Naive thymus-derived CD4-positive, alpha-beta T cell (primary cell): ENCODE results near the gene ITPR2. TPM values are rescaled to one million over a fixed set of nuclear protein-coding genes. Genes with fewer than 3 reads are reported as not detected.
A peak's percentile ranks its signal among the peaks of the same experiment; 100 is the strongest.

Experiments used
- ATAC-seq: fragments of 150-1000 bp; cut with Tn5 transposase; 2 replicates; pipeline ENCODE4 v1.10.0; 2021; ENCODE audit warnings: mild to moderate bottlenecking, moderate library complexity
- CTCF ChIA-PET: fragments of 350-600 bp; sonication (Branson Sonifier 250); formaldehyde crosslinking; loops from one replicate; lab custom pipeline; 2021; ENCODE audit warnings: antibody characterized with exemption; lab: Charles Lee
- POLR2A ChIA-PET: fragments of 350-600 bp; sonication (Branson Sonifier 250); formaldehyde crosslinking; loops from one replicate; lab custom pipeline; 2021; ENCODE audit warnings: antibody characterized with exemption, inconsistent platforms; lab: Charles Lee
- DNase-seq, 9 donors: peaks; one replicate each; pipeline versions ENCODE4 v3.0.0 to v3.0.0-alpha.2; 2020 to 2022; ENCODE audit warnings: mixed read lengths in 1 of 9
- H3K27ac ChIP-seq: one replicate; pipeline ENCODE4 v1.7.0; 2013; ENCODE audit warnings: mild to moderate bottlenecking, low read depth, low read length, moderate library complexity
- H3K27me3 ChIP-seq, 2 donors: one replicate each; pipeline ENCODE4 v1.7.0; 2013; ENCODE audit warnings: low read length in 2 of 2, mild to moderate bottlenecking in 2 of 2, moderate library complexity in 2 of 2; ENCODE audit not compliant: control insufficient read depth in 2 of 2, insufficient read depth in 2 of 2
- H3K36me3 ChIP-seq, 3 experiments: 1 replicate in 2 of 3; 2 replicates in 1 of 3; pipeline ENCODE4 v1.7.0; 2013; ENCODE audit warnings: low read length in 3 of 3, mild to moderate bottlenecking in 3 of 3, moderate library complexity in 1 of 3; ENCODE audit not compliant: insufficient read depth in 3 of 3, control insufficient read depth in 2 of 3
- H3K4me1 ChIP-seq, 2 donors: one replicate each; pipeline ENCODE4 v1.7.0; 2013; ENCODE audit warnings: low read length in 2 of 2, mild to moderate bottlenecking in 2 of 2, moderate library complexity in 1 of 2; ENCODE audit not compliant: control insufficient read depth in 2 of 2, insufficient read depth in 2 of 2
- H3K4me3 ChIP-seq: 2 replicates; pipeline ENCODE4 v1.7.0; 2013; ENCODE audit warnings: mild to moderate bottlenecking, low read length
- H3K9me3 ChIP-seq, 3 experiments: 1 replicate in 2 of 3; 2 replicates in 1 of 3; pipeline ENCODE4 v1.7.0; 2013; ENCODE audit warnings: low read length in 3 of 3; ENCODE audit not compliant: control insufficient read depth in 2 of 3
- H3K27ac Mint-ChIP-seq, 9 donors: one replicate each; pipeline ENCODE4 v1.8.0; 2020 to 2022; ENCODE audit warnings: mixed read lengths in 9 of 9, mild to moderate bottlenecking in 8 of 9, moderate library complexity in 5 of 9, inconsistent platforms in 2 of 9
- H3K27me3 Mint-ChIP-seq, 5 donors: one replicate each; pipeline ENCODE4 v1.8.0; 2021 to 2022; ENCODE audit warnings: mixed read lengths in 5 of 5, mild to moderate bottlenecking in 1 of 5
- H3K36me3 Mint-ChIP-seq, 5 donors: one replicate each; pipeline ENCODE4 v1.8.0; 2020 to 2022; ENCODE audit warnings: mixed read lengths in 5 of 5, mild to moderate bottlenecking in 3 of 5, inconsistent platforms in 1 of 5
- H3K4me1 Mint-ChIP-seq, 7 donors: one replicate each; pipeline ENCODE4 v1.8.0; 2020 to 2022; ENCODE audit warnings: mixed read lengths in 7 of 7, mild to moderate bottlenecking in 3 of 7, inconsistent platforms in 1 of 7
- H3K4me3 Mint-ChIP-seq, 10 donors: one replicate each; pipeline ENCODE4 v1.8.0; 2020 to 2022; ENCODE audit warnings: mild to moderate bottlenecking in 10 of 10, mixed read lengths in 10 of 10, moderate library complexity in 6 of 10, inconsistent platforms in 2 of 10
- H3K9me3 Mint-ChIP-seq, 11 donors: one replicate each; pipeline ENCODE4 v1.8.0; 2020 to 2022; ENCODE audit warnings: mixed read lengths in 11 of 11, mild to moderate bottlenecking in 4 of 11, inconsistent platforms in 1 of 11, moderate library complexity in 1 of 11
- intact Hi-C, 2 donors: fragments of 100-400 bp; cut with micrococcal nuclease; formaldehyde crosslinking; loops; one replicate each; pipeline ENCODE4 v1.15.1; 2023
- polyA plus RNA-seq, 2 donors: library from polyadenylated mRNA; unstranded; fragments of 300-500 nt; fragmentation: Illumina TruSeq; gene quantifications; one replicate each; pipeline ENCODE4 v1.2.3, GENCODE V29; 2021
- total RNA-seq, 6 experiments: library from RNA in 5 of 6; stranded (reverse) in 5 of 6; gene quantifications; 1 replicate in 5 of 6; 2 replicates in 1 of 6; pipeline ENCODE4 v1.2.3 and lab custom pipeline; 2021 to 2026

ITPR2 gene
- total and polyA plus RNA-seq, 7 experiments from 2014 or later, result 11.3 to 71.5 (median 51.4) TPM

DNA sequence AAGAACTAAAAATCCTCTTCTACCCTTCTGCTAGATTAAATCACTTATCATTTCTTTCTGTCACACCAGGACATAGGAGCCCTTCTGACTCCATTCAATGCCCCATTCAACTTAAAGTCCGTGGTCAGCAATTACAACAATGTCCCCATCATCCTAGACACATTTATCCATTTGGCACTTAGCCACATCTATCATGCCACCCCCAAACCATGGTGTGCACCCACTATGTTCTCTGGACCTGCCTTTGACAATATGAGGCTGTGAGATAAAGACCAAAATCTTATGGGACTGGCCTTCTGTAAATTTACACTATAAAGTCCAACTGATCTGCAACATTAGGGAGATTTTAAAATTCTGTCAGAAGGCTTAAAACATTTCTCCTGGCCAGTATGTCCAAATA is 533.2 kb downstream of the ITPR2 start:
- Mint-ChIP-seq H3K27me3 (peaks cover 2 to 22% (median 7%) of the 10 kb centered on the region in 5 donors), H3K36me3 (peaks cover 0 to 2% (median 0%) of the 10 kb centered on the region in 5 donors), H3K4me3 (peak overlapping the region in 4 of 10 donors; percentile 0 to 25 (median 6)), H3K4me1 (peaks cover 0 to 12% (median 11%) of the 10 kb centered on the region in 7 donors), H3K27ac (no peak overlapping the region), H3K9me3 (peaks cover 0 to 2% (median 0%) of the 10 kb centered on the region in 11 donors)
- Histone ChIP-seq H3K27me3 (no peaks in the 10 kb centered on the region), H3K4me1 (no peaks in the 10 kb centered on the region), H3K4me3 (no peak overlapping the region), H3K27ac (no peak overlapping the region), H3K36me3 (no peaks in the 10 kb centered on the region), H3K9me3 (no peaks in the 10 kb centered on the region)
- intact Hi-C loops, result no loop called here
- ChIA-PET POLR2A (no interaction called here), CTCF (no interaction called here)
- ATAC-seq (no peak), DNase-seq (no peak)

DNA sequence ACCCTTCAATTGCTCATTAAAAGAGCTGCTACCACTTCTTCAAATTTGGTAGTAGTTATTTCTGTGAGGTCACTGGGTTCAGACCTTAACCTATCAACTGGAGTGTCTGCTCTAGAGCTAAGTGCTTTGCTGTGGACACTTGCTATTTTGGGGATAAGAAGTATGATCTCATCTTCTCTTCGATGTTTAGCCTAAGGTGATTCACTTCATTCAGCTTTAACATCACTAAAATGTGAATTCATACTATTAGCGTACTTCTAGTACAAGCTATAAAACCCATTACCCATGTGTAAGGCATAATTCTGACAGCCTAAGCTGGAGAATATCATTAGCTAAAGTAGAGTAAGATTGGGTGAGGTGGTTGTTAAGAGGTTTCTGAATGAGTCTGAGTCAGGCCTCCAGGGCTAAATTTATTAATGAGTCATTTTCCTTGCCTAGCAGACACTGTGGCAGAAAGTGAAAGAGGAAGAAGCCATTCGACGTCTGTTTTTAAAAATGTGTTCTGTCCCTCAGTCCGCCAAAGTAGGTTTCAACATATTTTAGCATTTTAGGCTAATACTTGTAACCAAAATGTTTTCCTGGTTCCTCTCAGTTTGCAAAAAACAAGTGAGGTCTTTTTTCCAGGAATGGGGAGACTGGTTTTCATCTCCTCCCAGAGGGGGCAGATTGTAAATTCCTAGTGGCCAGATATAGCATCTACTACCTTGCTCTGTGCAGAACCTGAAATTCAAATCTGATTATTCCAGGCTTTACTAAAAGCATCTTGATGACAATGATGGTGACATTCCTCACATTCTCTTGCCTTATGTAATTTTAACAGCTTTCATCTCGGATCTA is 534.0 kb downstream of the ITPR2 start:
- ChIA-PET CTCF (no interaction called here), POLR2A (no interaction called here)
- intact Hi-C loops, result no loop called here
- ATAC-seq (peak; percentile 92), DNase-seq (no peak)
- Histone ChIP-seq H3K9me3 (no peaks in the 10 kb centered on the region), H3K4me1 (no peaks in the 10 kb centered on the region), H3K4me3 (peak overlapping the region; percentile 30), H3K27me3 (no peaks in the 10 kb centered on the region), H3K36me3 (no peaks in the 10 kb centered on the region), H3K27ac (no peak overlapping the region)
- Mint-ChIP-seq H3K27me3 (peaks cover 0 to 21% (median 7%) of the 10 kb centered on the region in 5 donors), H3K4me1 (peaks cover 0 to 12% (median 11%) of the 10 kb centered on the region in 7 donors), H3K36me3 (peaks cover 0 to 2% (median 0%) of the 10 kb centered on the region in 5 donors), H3K27ac (peak overlapping the region in 1 of 9 donors; percentile 47), H3K9me3 (peaks cover 0 to 2% (median 0%) of the 10 kb centered on the region in 11 donors), H3K4me3 (peak overlapping the region in 7 of 10 donors; percentile 0 to 53 (median 29))

DNA sequence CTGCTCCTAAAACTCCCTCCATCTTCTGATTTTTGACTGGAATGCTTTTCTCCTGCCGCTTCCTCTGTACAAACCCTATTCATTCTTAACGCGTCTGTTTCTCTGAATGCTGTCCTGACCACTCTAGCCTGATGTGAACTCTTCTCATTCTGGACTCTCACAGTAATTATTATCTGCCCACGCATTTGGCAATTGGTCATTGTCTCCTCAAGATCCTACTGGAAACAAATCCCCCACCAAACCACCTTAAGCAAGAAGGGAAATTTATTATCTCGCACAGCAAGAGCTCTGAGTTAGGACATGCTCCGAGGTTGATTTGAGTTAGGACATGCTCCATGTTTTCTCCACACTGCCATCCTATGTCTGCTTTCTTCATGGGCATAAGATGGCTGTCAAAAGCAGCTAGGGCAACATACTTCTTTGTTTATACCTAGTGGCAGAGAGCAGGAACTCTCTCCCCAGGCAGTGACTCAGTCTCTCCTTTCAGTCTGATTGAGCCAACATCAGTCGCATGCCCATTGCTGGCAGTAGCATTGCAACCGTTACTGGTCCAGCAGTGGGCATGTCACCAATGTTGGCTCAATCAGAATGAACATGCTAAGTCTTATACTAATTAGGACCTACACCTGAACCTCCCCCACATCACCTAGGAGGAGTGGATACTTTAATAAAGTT is 535.5 kb downstream of the ITPR2 start:
- CTCF ChIA-PET, result no interaction called here

DNA sequence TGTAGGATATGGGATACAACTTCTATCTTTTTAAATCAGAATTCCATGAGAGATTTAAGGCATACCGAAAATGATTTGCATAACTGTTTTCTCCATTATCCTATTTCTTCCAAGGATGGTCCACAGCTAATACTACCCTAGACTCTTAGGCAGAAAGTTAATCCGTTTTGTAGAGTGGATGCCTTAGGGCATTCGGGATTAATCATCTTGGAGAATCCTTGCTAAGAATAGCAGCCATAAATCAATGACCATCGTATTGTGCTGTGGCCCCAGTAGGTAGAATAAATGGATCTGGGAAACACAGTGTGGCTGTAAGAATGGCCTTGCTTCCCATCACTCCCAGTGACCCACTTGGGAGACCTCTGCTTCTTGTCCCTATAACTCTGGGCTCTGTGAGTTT is 538.0 kb downstream of the ITPR2 start:
- CTCF ChIA-PET, result no interaction called here
- no peaks in the 10 kb centered on the region for H3K4me1 ChIP-seq
- intact Hi-C loops, result no loop called here
- H3K4me3 Mint-ChIP-seq, result no peak overlapping the region
- H3K36me3 ChIP-seq, result no peaks in the 10 kb centered on the region
- no peak overlapping the region for H3K4me3 ChIP-seq
- H3K27ac Mint-ChIP-seq, result no peak overlapping the region
- H3K4me1 Mint-ChIP-seq, result peaks cover 0 to 14% (median 6%) of the 10 kb centered on the region in 7 donors
- H3K36me3 Mint-ChIP-seq, result peaks cover 0 to 2% (median 0%) of the 10 kb centered on the region in 5 donors
- DNase-seq (no peak), ATAC-seq (no peak)
- H3K27ac ChIP-seq, result no peak overlapping the region
- H3K9me3 ChIP-seq, result no peaks in the 10 kb centered on the region
- peaks cover 0 to 2% (median 0%) of the 10 kb centered on the region in 11 donors for H3K9me3 Mint-ChIP-seq
- H3K27me3 ChIP-seq, result no peaks in the 10 kb centered on the region
- POLR2A ChIA-PET, result no interaction called here
- peaks cover 0 to 5% (median 4%) of the 10 kb centered on the region in 5 donors for H3K27me3 Mint-ChIP-seq

More for the DNA sequence above, 535.5 kb downstream of the ITPR2 start:
- Histone ChIP-seq H3K36me3 (no peaks in the 10 kb centered on the region), H3K27ac (no peak overlapping the region), H3K27me3 (no peaks in the 10 kb centered on the region), H3K4me1 (no peaks in the 10 kb centered on the region), H3K9me3 (no peaks in the 10 kb centered on the region), H3K4me3 (no peak overlapping the region)
- H3K9me3 Mint-ChIP-seq, result peaks cover 0 to 2% (median 0%) of the 10 kb centered on the region in 11 donors
- peaks cover 0 to 12% (median 11%) of the 10 kb centered on the region in 7 donors for H3K4me1 Mint-ChIP-seq
- H3K4me3 Mint-ChIP-seq, result no peak overlapping the region
- POLR2A ChIA-PET, result interaction anchor here (1.0 kb wide), 1 partner anchor 9 kb away, joined by 3 read pairs; no protein-coding TSS in a partner anchor
- no peak for ATAC-seq
- DNase-seq, result no peak
- H3K27me3 Mint-ChIP-seq, result peaks cover 0 to 14% (median 3%) of the 10 kb centered on the region in 5 donors
- peaks cover 0 to 2% (median 0%) of the 10 kb centered on the region in 5 donors for H3K36me3 Mint-ChIP-seq
- intact Hi-C loops, result no loop called here
- no peak overlapping the region for H3K27ac Mint-ChIP-seq

DNA sequence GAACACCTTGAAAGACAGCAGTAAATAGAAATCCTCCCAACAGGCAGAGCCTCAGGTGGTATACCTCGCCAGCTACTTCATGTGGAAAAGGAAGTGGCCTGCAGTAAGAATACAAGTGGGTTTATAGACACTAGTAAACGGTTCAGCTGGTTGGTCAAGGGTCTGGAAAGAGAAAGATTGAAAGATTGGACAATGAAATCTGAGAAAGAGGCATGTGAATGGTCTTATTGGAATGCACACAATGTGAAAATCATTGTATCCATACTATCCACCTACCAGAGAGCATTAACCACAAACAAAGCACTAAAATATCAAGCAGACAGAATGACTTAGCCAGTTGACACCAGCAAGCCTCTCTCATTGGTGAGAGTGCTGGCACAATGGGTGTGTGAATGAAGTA is 539.4 kb downstream of the ITPR2 start:
- CTCF ChIA-PET, result no interaction called here
- POLR2A ChIA-PET, result interaction anchor here (0.6 kb wide), 1 partner anchor 258 kb away, joined by 4 read pairs; no protein-coding TSS in a partner anchor
- H3K4me1 Mint-ChIP-seq, result peaks cover 0 to 3% (median 0%) of the 10 kb centered on the region in 7 donors

DNA sequence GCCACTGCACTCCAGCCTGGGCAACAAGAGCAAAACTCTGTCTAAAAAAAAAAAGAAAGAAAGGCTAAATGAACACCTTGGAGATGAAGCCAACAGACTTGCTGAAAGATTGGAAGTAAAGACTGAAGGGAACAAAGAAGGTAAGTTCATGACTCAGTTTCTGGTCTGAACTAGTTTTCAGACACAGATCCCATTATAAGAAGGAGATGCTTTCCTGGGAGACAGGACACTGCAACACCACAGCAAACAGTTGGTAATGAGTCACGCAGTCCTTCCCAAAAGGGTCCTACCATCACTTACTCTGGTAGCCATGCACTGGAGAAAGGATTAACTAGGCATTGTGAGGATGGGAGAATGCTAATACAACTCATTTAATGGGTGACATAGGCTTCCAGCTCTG is 540.4 kb downstream of the ITPR2 start:
- Mint-ChIP-seq H3K9me3 (peaks cover 0 to 2% (median 0%) of the 10 kb centered on the region in 11 donors), H3K4me1 (peaks cover 0 to 2% (median 0%) of the 10 kb centered on the region in 7 donors), H3K4me3 (no peak overlapping the region), H3K36me3 (peaks cover 0 to 2% (median 0%) of the 10 kb centered on the region in 5 donors), H3K27me3 (peaks cover 0 to 8% (median 5%) of the 10 kb centered on the region in 5 donors), H3K27ac (no peak overlapping the region)
- H3K4me1 ChIP-seq, result no peaks in the 10 kb centered on the region
- ChIA-PET CTCF (no interaction called here), POLR2A (no interaction called here)
- no peaks in the 10 kb centered on the region for H3K36me3 ChIP-seq
- no peak for ATAC-seq
- intact Hi-C loops, result no loop called here
- no peak for DNase-seq
- H3K9me3 ChIP-seq, result no peaks in the 10 kb centered on the region
- no peak overlapping the region for H3K27ac ChIP-seq
- no peak overlapping the region for H3K4me3 ChIP-seq
- H3K27me3 ChIP-seq, result no peaks in the 10 kb centered on the region

More for the DNA sequence above, 539.4 kb downstream of the ITPR2 start:
- ATAC-seq, result no peak
- Mint-ChIP-seq H3K27me3 (peaks cover 0 to 6% (median 5%) of the 10 kb centered on the region in 5 donors), H3K4me3 (no peak overlapping the region), H3K27ac (no peak overlapping the region), H3K9me3 (peaks cover 0 to 2% (median 0%) of the 10 kb centered on the region in 11 donors), H3K36me3 (peaks cover 0 to 2% (median 0%) of the 10 kb centered on the region in 5 donors)
- Histone ChIP-seq H3K36me3 (no peaks in the 10 kb centered on the region), H3K9me3 (no peaks in the 10 kb centered on the region), H3K4me1 (no peaks in the 10 kb centered on the region), H3K27me3 (no peaks in the 10 kb centered on the region), H3K27ac (no peak overlapping the region), H3K4me3 (no peak overlapping the region)
- DNase-seq, result no peak
- intact Hi-C loops, result no loop called here
